Testis (tissue), 3 donors: ENCODE results near the gene ARHGAP44. TPM values are rescaled to one million over a fixed set of nuclear protein-coding genes. Genes with fewer than 3 reads are reported as not detected.

Experiments used
- DNase-seq: peaks from one replicate; pipeline ENCODE4 v3.0.0-alpha.2; 2019
- H3K27ac ChIP-seq, 2 donors: fragments of 200-600 bp; sonication (generic); one replicate each; pipeline ENCODE4 v1.5.1; 2019
- H3K27me3 ChIP-seq: fragments of 200-600 bp; sonication (generic); one replicate; pipeline ENCODE4 v1.5.1; 2019
- H3K36me3 ChIP-seq: fragments of 200-600 bp; sonication (generic); one replicate; pipeline ENCODE4 v1.5.1; 2017; ENCODE audit warnings: low read depth; ENCODE audit errors: missing control alignments
- H3K4me1 ChIP-seq: fragments of 200-600 bp; sonication (generic); one replicate; pipeline ENCODE4 v1.5.1; 2019
- H3K4me3 ChIP-seq, 2 donors: fragments of 200-600 bp; sonication (generic); one replicate each; pipeline ENCODE4 v1.5.1; 2017 to 2019
- H3K9me3 ChIP-seq: fragments of 200-600 bp; sonication (generic); one replicate; pipeline ENCODE4 v1.5.1; 2017
- CTCF ChIP-seq, 3 experiments: fragments of 450-650 bp in 2 of 3; fragments of 200-600 bp in 1 of 3; sonication (generic) in 1 of 3; IDR thresholded peaks; one replicate each; pipeline ENCODE4 v1.5.1; 2016 to 2019; ENCODE audit warnings: antibody characterized with exemption in 3 of 3, mild to moderate bottlenecking in 2 of 3, moderate library complexity in 1 of 3
- POLR2A ChIP-seq: fragments of 450-650 bp; IDR thresholded peaks from one replicate; pipeline ENCODE4 v1.6.1; 2017; ENCODE audit warnings: antibody characterized with exemption, mild to moderate bottlenecking, moderate library complexity
- WGBS, 2 donors: methylation state at CpG; one replicate each; pipeline ENCODE4 v1.1.5; 2018; 5-methylcytosine and 5-hydroxymethylcytosine counted together
- intact Hi-C: fragments of 100-400 bp; cut with DNase I; formaldehyde crosslinking; loops from one replicate; pipeline ENCODE4 v1.15.1; 2023; ENCODE audit warnings: low total_unique reads
- polyA plus RNA-seq: library from polyadenylated mRNA; stranded (reverse); fragments of 350-450 nt; fragmentation: Illumina TruSeq; extraction: RNeasy Lipid Tissue Mini Kit (QIAGEN cat#74804); gene quantifications from one replicate; pipeline ENCODE4 v1.2.3, GENCODE V29; 2014; ENCODE audit warnings: low read depth, low replicate concordance; ENCODE audit not compliant: insufficient read depth
- total RNA-seq, 2 donors: library from RNA; depleted of rRNA; stranded (reverse); fragments of >200 nt; gene quantifications; one replicate each; pipeline ENCODE4 v1.2.3, GENCODE V29; 2016

ARHGAP44 gene
- total and polyA plus RNA-seq, 3 donors from 2014 or later: 9.3 to 11.3 (median 11.0) TPM

GRCh38 chr17:12992676-12993075, 203.4 kb downstream of the ARHGAP44 start:
- DNase-seq: no peak
- Histone ChIP-seq H3K4me1 (no peaks in the 10 kb centered on the region), H3K36me3 (no peaks in the 10 kb centered on the region), H3K27ac (no peak overlapping the region), H3K9me3 (no peaks in the 10 kb centered on the region), H3K4me3 (no peak overlapping the region), H3K27me3 (no peaks in the 10 kb centered on the region)
- 93 to 98% methylated on average over 8 to 14 of the region's 14 CpGs for WGBS, 2 donors
- intact Hi-C loops: no loop called here
- TF ChIP-seq CTCF (IDR thresholded peaks at IDR 0.05): no peak
- no peak for TF ChIP-seq POLR2A

GRCh38 chr17:12993631-12994030, 204.3 kb downstream of the ARHGAP44 start:
- WGBS, 2 donors: 71 to 92% methylated on average over 8 to 14 of the region's 14 CpGs
- H3K27me3 ChIP-seq: no peaks in the 10 kb centered on the region
- H3K9me3 ChIP-seq: no peaks in the 10 kb centered on the region
- no peaks in the 10 kb centered on the region for H3K36me3 ChIP-seq
- TF ChIP-seq CTCF (IDR thresholded peaks at IDR 0.05): no peak
- TF ChIP-seq POLR2A: no peak
- no peak overlapping the region for H3K4me3 ChIP-seq
- intact Hi-C loops: no loop called here
- H3K4me1 ChIP-seq: no peaks in the 10 kb centered on the region
- DNase-seq: no peak
- H3K27ac ChIP-seq: no peak overlapping the region

GRCh38 chr17:12994341-12995074, 205.2 kb downstream of the ARHGAP44 start:
- Histone ChIP-seq H3K36me3 (no peaks in the 10 kb centered on the region), H3K4me3 (no peak overlapping the region), H3K9me3 (no peaks in the 10 kb centered on the region), H3K27ac (no peak overlapping the region), H3K27me3 (no peaks in the 10 kb centered on the region), H3K4me1 (no peaks in the 10 kb centered on the region)
- DNase-seq: no peak
- intact Hi-C loops: no loop called here
- 84 to 92% methylated on average over 12 to 19 of the region's 19 CpGs for WGBS, 2 donors
- no peak for TF ChIP-seq CTCF (IDR thresholded peaks at IDR 0.05)
- no peak for TF ChIP-seq POLR2A

GRCh38 chr17:12995106-12995895, 206.0 kb downstream of the ARHGAP44 start:
- no peak for TF ChIP-seq POLR2A
- TF ChIP-seq CTCF (IDR thresholded peaks at IDR 0.05): no peak
- intact Hi-C loops: no loop called here
- no peaks in the 10 kb centered on the region for H3K27me3 ChIP-seq
- H3K9me3 ChIP-seq: no peaks in the 10 kb centered on the region
- H3K4me3 ChIP-seq: no peak overlapping the region
- WGBS, 2 donors: 96 to 99% methylated on average over 10 to 11 of the region's 11 CpGs
- no peak for DNase-seq
- no peaks in the 10 kb centered on the region for H3K36me3 ChIP-seq
- H3K4me1 ChIP-seq: no peaks in the 10 kb centered on the region
- H3K27ac ChIP-seq: no peak overlapping the region
